ENCODE data around the gene USP46.

The USP46 gene

DNA sequence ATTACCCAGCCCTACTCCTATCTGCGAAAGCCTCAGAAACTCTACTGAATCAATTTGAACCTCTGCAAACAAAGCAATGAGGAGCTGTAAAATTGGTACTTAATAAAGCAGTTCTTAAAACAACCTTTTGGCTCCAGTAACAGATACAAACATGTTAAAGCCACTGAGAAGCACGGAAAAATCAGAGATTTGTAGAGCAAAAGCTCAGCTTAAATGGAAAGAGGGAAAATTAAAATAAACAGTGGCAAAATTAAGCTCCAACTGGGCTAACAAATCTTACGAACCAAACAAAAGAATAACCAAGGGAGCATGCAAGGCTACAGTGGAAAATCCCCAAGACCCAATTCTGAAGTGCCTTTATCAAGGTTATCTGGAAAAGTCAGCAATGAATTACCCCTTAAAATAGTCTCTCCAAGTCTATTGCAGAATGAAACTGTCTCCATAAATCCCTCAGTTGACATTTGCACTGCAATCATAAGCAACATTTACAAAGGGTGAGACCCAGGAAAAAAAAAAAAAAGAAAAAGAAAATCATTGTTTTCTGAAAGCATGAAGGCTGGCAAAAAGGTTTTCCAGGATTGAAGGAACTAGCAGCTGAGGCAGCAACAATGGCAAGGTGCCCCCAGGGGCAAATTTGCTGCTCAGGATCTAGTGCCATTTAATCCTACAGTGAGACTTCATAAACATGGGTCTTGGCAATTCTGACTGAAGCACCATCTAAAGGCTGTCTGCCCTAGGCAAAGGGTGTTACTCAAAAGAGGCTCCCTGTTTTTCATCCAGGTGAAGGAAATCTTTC, 40.1 kb downstream of the USP46 start:
- no peak for DNase-seq (ENCODE audit: low read depth)

DNA sequence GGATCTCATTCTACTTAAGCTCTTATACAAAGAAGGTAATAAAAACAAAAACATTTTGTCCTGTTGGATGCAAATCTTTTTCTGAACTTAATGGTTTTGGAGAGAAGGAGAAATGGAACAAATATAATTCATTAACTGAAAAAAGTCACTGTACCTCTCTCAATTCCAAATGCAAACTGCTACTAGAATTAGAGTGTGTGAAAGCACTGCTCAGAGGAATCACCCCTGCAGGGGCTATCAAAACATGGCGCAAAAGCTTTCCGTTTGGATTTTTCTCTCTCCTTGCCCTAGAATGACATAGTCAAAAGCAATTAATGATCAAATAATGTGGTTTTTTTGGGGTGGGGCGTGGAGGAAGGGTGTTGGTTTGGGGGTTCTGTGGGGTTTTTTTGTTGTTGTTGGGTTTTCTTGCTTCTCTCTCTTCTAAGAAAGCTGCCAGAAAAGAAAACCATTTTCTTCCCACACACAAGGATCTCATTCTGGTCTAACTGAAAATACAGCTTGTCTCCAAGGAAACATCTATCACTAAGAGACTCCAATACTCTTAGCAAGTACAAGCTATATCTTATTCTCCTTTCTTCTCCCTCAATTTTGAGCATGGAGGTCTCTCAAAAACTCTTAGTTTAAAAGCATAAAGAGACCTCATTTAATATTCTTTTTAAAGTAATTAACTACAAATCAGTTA, 41.6 kb downstream of the USP46 start:
- DNase-seq (ENCODE audit: low read depth) = no peak

DNA sequence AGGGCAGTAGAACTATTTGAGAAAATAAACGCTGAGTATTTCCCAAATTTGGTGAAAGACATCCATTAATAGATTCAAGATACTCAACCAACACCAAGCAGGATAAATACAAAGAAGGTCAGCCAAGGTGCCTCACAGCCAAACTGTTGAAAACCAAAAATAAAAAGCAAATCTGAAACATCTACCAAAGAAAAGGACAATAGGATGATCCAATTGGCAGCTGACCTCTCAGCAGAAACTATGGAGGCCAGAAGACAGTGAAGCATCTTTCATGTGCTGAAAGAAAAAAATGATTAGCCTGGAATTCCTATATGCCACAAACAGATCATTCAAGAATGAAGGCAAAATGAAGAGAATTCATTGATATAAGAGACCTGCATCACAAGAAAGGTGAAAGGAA, 44.9 kb downstream of the USP46 start:
- DNase-seq (ENCODE audit: low read depth) = no peak

DNA sequence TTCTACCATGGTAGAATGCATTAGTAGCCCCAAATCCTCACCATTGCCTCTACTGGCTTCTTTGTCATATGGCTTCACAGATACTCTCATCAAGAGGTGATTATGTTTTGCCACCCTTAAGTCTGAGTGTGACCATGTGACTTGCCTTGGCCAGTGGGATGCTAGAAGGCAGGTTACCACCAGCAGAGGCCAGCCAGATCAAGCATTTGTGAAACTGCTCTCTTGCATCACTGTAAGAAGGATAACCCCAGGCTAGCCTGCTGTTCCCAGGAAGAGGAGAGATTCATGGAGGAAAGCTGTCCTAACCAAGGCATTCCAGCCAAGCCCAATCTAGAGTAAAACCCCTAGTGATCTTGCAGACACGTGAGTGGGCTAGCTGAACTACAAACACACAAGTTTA, 46.8 kb downstream of the USP46 start:
- DNase-seq (ENCODE audit: low read depth) = no peak

DNA sequence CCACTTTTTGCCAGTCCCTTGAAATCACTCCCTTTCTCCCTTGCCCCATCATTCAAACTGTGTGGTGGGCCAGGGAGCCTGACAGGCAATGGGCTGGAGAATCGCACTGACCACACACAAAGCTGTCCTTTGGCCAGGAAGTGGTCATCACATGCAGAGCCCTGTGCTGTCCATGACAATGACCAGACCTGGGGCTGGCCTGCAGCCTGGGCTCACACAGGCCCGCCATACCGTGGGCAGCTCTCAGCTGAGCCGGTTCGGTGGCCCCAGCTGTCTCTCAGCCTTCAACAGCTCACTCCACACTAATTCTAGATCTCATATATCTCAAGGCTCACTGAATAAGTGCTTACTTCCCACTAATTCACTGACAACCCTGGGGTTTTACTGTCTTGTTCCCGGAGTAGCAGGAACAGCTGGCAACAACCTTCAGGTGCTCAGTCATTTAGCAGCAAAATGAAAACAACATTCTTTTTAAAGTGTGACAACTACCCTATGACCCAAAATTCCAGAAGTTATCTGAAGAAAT, 48.0 kb downstream of the USP46 start:
- no peak for DNase-seq (ENCODE audit: low read depth)

DNA sequence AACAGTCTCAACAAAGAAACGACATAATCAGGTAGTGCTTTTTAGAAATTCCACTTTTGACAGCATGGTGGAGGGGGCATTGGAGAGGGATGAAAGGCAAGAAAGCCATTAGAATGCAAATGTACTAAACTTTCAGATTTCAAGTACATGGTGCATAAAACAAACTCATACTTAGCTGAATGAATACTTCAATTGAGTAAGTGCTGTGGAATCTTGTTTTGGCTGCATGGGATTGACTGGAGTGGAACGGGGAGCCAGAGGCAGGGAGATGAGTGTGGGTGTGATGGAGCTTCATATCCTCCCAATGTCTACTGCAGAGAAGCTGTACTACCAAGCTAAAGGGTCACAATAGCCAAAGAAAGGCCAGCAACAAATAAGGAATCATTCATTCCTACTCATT, 52.4 kb downstream of the USP46 start:
- no peak for DNase-seq (ENCODE audit: low read depth)

DNA sequence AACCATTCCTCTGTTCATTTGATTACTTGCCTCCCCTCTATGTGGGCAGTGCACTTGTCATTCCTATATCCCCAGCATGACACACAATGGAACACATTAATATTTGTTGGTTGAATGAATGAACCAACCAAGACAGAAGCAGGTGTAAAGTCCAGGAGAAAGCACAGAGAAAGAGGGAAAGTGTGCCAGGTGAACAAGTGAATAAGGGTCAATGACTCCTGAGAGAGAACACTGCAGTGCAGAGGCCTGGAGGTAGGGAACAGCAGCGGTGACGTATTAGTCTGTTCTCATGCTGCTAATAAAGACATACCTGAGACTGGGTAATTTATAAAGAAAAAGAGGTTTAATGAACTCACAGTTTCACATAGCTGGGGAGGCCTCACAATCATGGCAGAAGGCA, 53.1 kb downstream of the USP46 start:
- no peak for DNase-seq (ENCODE audit: low read depth)

DNA sequence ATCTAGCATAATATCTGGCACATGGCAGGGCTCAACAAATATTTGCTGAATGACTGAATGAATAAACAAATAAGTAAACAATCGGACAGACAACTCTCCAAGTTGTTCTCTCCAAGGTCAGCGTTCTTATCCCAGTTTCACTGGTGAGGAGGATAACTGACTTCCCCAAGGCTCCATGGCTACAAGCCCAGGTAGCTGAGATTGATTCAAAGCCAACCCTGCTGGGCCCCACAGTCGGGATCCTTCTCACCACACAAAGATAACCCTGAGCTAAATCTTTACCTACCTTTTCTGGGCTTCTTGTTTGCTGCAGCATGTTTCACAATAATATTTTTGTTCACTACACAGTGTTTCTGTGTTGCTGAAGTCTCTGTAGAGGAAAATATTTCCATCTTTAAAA, 54.9 kb downstream of the USP46 start:
- no peak for DNase-seq (ENCODE audit: low read depth)

DNA sequence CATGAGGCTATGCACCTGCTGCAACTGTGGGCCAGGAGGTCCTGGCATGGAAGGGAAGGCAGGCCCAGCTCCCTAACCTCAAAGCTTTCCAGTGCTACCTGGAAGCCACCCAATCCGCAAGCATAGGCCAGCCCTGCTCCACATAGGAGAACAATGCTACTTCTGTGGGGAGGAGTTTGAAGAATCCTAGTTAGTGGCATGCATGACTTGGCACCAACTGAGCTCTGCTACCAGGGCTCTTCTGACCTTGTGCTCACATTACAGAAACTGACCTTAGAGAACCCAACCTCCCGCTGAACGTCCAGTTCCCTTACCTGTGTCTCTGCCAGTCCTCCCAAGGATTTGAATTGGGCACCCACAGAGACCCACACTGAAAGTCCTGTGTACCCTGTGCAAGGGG, 58.8 kb downstream of the USP46 start:
- no peak for DNase-seq (ENCODE audit: low read depth)

DNA sequence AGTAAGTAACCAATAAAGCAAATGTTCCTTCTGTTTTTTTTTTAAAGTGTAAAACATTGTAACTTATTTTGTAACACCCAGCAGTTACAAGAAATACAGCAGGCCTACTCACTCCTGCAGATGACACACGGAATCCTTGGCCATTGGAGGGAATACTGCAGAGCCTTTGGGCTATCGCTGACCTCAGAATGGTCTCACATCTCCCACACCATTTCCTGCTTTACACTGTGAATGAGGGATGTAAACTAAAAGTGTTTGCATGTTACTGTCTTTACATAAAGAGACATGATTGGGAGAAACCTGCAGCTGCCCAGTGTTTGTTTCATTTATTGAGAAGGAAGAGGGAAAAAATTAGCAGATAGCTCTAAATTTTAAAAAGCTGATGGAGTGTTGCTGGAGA, 64.1 kb downstream of the USP46 start:
- DNase-seq (ENCODE audit: low read depth) = no peak

DNA sequence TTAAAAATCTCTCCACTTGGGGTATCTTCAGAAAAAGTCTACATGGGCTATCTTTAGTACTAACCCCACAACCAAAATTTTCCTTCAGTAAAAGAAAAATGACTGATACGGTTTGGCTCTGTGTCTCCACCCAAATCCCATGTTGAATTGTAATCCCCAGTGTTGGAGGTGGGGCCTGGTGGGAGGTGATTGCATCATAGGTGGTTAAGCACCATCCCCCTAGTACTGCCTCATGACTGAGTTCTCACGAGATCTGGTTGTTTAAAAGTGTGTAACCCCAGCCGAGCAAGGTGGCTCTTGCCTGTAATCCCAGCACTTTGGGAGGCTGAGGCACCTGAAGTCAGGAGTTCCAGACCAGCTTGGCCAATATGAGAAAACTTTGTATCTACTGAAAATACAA, 66.8 kb downstream of the USP46 start:
- DNase-seq (ENCODE audit: low read depth) = no peak

DNA sequence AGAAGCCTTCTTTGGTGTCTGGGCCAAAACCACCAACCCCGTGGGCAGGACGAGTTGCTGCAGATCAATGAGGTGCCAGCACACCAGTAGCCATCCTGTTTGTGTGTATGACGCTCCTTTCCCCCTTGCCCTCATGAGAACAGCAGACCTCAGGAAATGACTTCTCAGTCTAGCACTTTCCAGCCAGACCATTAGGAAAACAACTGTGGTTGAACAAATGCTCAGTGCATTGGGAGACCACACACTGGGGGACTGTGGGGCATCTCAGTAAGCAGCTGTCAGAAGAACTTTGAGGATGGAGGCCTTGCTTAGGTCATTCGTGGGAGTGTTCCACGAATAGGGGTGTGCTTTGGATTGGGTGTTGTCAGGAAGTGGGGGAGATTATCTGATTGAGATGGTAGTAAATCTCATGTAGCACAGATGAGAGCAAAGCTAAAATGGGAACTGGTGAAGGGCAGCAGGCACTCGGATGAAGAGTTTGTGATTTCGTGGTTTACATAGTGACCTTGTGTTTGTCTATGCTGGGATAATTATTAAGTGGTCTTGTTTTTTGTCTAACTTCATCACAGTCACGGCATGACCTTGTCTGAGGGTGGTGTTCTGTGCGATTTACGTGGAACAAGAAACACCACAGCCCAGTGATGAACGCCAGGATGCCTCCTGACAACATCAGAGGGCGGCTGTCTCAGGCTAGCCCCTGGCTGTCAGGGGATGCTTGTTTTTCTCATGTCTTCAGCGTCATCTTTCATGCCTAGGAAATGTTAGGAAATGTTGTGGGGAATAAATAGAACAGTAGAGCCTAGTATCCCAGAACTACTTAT, 70.1 kb downstream of the USP46 start:
- DNase-seq (ENCODE audit: low read depth) = no peak

DNA sequence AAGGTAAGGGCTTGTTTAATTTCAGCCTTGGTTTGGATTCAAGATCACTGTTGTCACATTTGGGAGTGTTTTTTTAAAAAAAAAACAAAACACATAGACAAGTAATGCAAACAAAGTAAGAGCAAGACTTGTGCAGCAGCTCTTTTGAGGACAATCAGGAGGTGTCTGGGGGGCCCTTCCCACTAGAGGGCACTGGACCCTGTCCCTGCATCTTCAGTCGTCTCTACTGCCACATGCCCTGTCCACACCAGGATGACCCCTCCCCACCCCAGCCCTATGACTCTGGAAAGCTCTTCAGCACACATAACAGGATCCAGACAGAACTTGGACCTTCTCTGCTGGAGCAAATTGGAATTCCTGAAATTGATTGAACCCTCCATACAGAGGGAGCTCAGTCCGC, 71.0 kb downstream of the USP46 start:
- no peak for DNase-seq (ENCODE audit: low read depth)

DNA sequence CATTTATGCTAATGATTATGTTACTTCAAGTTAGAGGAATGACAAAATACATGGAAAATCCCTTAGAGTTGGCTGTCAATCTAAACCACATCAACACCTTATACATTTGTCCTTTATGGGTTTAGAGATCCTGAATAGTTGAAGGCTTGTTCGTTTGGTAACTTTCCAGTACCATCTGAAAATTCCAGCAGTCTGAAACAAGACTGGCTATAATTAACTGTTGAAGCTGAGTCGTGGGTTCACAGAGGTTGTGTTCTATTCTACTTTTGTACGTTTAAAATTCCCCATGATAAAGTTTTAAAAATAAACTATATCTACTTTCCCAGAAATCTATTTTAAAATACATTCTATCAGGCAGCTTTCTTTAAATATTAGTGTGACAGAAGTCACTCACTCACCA, 73.0 kb downstream of the USP46 start:
- no peak for DNase-seq (ENCODE audit: low read depth)

DNA sequence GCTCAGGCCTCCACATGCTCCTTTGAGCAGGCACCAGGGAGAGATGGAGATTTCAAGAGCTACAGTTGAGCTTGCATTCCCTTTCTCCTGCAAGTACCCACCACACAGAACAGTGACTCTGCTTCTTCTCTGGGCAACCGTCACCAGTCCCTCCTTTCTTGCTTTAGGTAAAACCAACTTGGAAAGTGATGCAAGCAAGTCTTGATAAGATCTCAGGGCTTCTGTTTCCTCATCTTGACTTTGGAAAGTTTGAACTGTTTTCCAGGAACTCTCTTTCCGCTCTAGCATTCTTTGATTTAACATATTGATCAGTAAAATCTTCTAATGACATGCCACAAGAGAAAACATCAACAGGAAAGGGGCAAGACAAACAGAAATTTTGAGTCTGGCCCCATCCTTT, 73.7 kb downstream of the USP46 start:
- DNase-seq (ENCODE audit: low read depth) = no peak

DNA sequence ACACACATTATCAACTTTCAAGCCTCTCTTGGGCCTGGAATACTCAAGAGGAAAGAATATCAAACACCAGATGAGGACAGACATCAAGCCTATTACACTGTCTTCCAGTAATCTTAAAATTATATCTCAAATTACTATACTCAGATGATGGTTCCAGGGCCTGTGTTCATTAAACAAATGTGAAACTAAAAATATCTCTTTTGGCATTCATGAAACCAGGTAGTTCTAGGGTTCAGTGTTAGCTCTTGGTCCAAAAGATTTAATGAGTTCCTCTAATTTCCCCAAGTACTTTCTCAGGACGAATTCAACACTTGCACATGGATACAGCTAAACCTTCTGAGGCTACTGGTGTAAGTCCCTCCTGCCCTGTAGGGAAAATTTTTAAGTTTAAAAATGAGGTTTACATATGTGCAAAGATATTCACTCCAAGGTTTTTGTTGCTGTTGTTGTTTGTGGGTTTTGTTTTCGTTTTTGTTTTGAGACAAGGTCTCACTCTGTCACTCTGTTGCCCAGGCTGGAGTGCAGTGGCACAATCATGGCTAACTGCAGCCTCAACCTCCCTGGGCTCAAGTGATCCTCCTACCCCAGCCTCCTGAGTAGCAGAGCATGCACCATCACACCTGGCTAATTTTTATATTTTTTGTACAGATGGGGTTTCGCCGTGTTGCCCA, 79.4 kb downstream of the USP46 start:
- DNase-seq (ENCODE audit: low read depth) = no peak

DNA sequence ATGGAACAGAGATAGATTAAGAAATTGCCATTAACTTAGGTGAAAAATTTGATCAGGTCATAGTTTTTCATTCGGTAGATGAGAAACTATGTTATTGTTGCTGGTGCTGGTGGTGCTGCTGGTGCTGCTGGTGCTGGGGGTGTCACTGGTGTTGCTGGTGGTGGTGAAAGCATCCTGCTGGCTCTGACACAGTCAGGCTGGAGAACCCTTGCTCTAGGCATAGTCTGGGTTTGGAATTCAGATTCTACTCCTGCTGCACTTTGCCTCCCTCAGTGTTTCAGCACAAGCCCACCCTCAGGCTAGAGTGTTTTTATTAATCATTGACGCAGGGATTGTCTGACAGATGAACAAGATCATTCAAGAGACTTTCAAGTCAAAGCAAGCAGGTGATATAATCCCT, 80.2 kb downstream of the USP46 start:
- DNase-seq (ENCODE audit: low read depth) = no peak

DNA sequence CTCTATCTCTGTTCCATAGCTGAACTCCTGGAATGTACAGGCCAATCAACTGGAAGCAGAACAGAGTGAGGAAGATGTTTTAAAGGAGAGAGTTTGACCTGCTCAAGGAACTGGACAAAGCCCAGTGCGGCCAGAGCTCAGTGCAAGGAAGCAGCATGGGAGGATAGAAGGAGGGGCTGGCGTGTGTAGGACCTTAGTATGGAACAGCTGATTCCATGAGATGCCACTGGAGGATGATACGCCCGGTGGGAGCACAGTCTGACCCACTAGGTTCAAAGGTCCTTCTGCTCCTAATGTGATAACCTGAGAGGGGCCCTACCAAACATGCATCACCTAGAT, 81.5 kb downstream of the USP46 start:
- DNase-seq (ENCODE audit: low read depth) = no peak

DNA sequence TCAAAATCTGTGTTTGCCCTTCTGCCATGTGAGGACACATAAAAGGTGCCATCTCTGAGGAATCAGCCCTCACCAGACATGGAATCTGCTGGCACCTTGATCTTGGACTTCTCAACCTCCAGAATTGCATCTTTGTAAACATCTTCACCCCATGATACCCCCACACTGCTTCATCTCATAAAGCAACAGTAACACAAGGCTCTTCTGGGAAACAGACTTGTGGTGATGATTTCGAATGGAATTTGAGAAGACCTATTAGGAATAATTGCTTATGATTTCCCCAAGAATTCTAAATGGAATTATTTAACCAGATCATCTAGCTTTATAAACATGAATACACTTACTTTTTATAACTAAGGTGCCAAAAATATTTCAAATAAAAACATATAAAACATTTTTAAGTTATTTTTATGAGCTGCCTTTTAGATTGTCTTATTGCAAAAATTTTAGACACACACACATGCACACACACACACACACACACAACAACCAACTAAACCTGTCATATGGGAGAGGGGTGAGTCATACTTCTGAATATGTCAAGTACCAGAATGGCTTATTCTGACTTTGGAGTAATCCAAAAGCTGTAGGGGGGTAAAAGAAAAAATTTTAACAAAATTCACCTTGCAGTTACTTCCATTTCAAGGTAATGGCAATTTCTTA, 82.0 kb downstream of the USP46 start:
- DNase-seq (ENCODE audit: low read depth) = no peak

DNA sequence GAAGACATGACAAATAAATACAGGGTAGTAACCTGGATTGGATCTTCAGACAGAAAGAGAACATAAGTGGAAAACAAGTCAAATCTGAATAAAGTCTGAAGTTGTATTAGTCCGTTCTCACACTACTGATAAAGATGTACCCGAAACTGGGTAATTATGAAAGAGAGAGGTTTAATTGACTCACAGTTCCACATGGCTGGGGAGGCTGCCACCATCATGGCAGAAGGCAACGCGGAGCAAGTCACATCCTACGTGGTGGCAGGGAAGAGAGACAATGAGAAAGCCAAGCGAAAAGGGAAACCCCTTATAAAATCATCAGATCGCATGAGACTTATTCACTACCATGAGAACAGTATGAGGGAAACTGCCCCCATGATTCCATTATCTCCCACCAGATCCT, 82.8 kb downstream of the USP46 start:
- DNase-seq (ENCODE audit: low read depth) = no peak

DNA sequence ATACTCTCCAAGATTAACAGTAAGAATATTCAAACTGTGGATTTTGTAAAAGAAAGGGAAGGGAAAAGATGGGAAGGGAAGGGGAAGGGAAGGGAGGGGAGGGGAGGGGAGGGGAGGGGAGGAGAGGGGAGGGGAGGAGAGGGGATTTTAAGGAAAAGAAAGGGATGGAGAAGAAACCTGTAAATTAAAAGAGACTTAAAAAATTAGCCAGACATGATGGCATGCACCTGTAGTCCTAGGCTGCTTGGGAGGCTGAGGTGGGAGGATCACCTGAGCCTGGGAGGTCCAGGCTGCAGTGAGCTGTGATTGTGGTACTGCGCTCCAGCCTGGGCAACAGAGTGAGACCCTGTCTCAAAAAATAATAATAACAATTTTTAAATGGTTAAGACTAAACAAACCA, 83.7 kb downstream of the USP46 start:
- no peak for DNase-seq (ENCODE audit: low read depth)

DNA sequence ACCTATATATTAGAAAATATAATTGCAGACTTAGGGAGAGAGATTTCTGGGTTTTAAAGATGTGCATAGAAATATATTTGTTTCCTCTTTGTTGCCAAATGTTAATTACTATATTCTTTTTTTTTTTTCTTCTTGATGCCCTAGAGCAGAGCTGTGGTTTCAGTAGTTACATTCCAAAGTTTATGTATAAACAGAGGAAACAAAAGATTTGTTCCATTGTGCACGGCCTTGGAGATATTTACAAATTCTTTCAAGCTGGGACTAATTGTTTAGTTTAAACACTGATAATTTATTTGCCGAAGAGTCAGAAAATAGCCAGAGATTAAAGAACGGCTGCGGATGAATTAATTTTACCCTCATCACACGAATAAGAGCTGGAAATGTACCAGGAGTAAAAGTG, 85.1 kb downstream of the USP46 start:
- no peak for DNase-seq (ENCODE audit: low read depth)

Measured in stimulated activated CD8-positive, alpha-beta memory T cell treated with anti-CD3 and anti-CD28 coated beads, Interleukin-15, amount 100 ng/mL, for 24 hours (primary cell).